Measurements from ENCODE around the gene SH2D4B. TPM values are rescaled to one million over a fixed set of nuclear protein-coding genes. Genes with fewer than 3 reads are reported as not detected.

Gene SH2D4B
- total and polyA plus RNA-seq, 8 donors: 0.09 to 0.37 (median 0.20) TPM

GRCh38 chr10:80600256-80600655, 62.6 kb downstream of the SH2D4B start:
- intact Hi-C loops (cut with DNase I): no loop called here
- H3K36me3 ChIP-seq: no peaks in the 10 kb centered on the region
- ATAC-seq (no peak), DNase-seq (no peak)
- H3K9me3 ChIP-seq: no peaks in the 10 kb centered on the region
- no peaks in the 10 kb centered on the region for H3K27me3 ChIP-seq
- peaks cover 0 to 29% of the 10 kb centered on the region in 2 donors for H3K4me1 ChIP-seq
- TF ChIP-seq CTCF (IDR thresholded peaks at IDR 0.05): no peak
- H3K4me3 ChIP-seq: no peak overlapping the region
- no peak overlapping the region for H3K27ac ChIP-seq

GRCh38 chr10:80602881-80603280, 65.2 kb downstream of the SH2D4B start:
- TF ChIP-seq CTCF (IDR thresholded peaks at IDR 0.05): no peak
- ATAC-seq (no peak), DNase-seq (no peak)
- H3K36me3 ChIP-seq: no peaks in the 10 kb centered on the region
- no peaks in the 10 kb centered on the region for H3K27me3 ChIP-seq
- no peaks in the 10 kb centered on the region for H3K9me3 ChIP-seq
- no peak overlapping the region for H3K4me3 ChIP-seq
- peaks cover 0 to 16% of the 10 kb centered on the region in 2 donors for H3K4me1 ChIP-seq
- intact Hi-C loops (cut with DNase I): no loop called here
- no peak overlapping the region for H3K27ac ChIP-seq

GRCh38 chr10:80603516-80603915, 65.8 kb downstream of the SH2D4B start:
- Histone ChIP-seq H3K27ac (no peak overlapping the region), H3K4me3 (no peak overlapping the region), H3K4me1 (peaks cover 0 to 11% of the 10 kb centered on the region in 2 donors), H3K27me3 (no peaks in the 10 kb centered on the region), H3K9me3 (no peaks in the 10 kb centered on the region), H3K36me3 (no peaks in the 10 kb centered on the region)
- TF ChIP-seq CTCF (IDR thresholded peaks at IDR 0.05): no peak
- ATAC-seq (no peak), DNase-seq (no peak)
- intact Hi-C loops (cut with DNase I): no loop called here

- no peak for TF ChIP-seq CTCF (IDR thresholded peaks at IDR 0.05)
- Histone ChIP-seq H3K36me3 (no peaks in the 10 kb centered on the region), H3K9me3 (no peaks in the 10 kb centered on the region), H3K4me1 (no peaks in the 10 kb centered on the region), H3K4me3 (no peak overlapping the region), H3K27me3 (no peaks in the 10 kb centered on the region), H3K27ac (no peak overlapping the region)
- no peak for DNase-seq
- no peak for ATAC-seq
- intact Hi-C loops (cut with DNase I): no loop called here
These were observed 71.0 kb downstream of the SH2D4B start for GRCh38 chr10:80608706-80609105.

- Histone ChIP-seq H3K4me3 (no peak overlapping the region), H3K9me3 (no peaks in the 10 kb centered on the region), H3K27ac (no peak overlapping the region), H3K36me3 (no peaks in the 10 kb centered on the region), H3K27me3 (no peaks in the 10 kb centered on the region), H3K4me1 (no peaks in the 10 kb centered on the region)
- ATAC-seq (no peak), DNase-seq (no peak)
- intact Hi-C loops (cut with DNase I): no loop called here
- no peak for TF ChIP-seq CTCF (IDR thresholded peaks at IDR 0.05)
These were observed 71.6 kb downstream of the SH2D4B start for GRCh38 chr10:80609331-80609730.

Measured in left lung (tissue), 10 donors.